K562 (cell line): ENCODE data around the gene MPV17L2. TPM values are rescaled to one million over a fixed set of nuclear protein-coding genes. Genes with fewer than 3 reads are reported as not detected.
A peak's percentile ranks its signal among the peaks of the same experiment; 100 is the strongest.

Source experiments
- BHLHE40 ChIP-seq: IDR thresholded peaks from 2 replicates; pipeline ENCODE4 v1.6.1; 2011; ENCODE audit warnings: low read length, improper control_type of control experiment
- CBX1 ChIP-seq: sonication (generic); IDR thresholded peaks from 2 replicates; pipeline ENCODE4 v1.6.1; 2016; ENCODE audit warnings: antibody characterized with exemption, low read depth, mild to moderate bottlenecking
- CXXC5 ChIP-seq: fragments of 250-450 bp; sonication (Bioruptor Pico); IDR thresholded peaks from 2 replicates; pipeline ENCODE4 v1.8.0; 2022; ENCODE audit warnings: inconsistent platforms, mild to moderate bottlenecking, moderate library complexity
- FUS ChIP-seq: fragments of 200-400 bp; formaldehyde crosslinking; optimal IDR thresholded peaks from 2 replicates; pipeline ENCODE3; 2017; ENCODE audit warnings: low read depth, low read length
- MBD2 ChIP-seq: sonication (generic); IDR thresholded peaks from 2 replicates; pipeline ENCODE4 v1.6.1; 2016; ENCODE audit warnings: low read depth, borderline replicate concordance
- NONO ChIP-seq, 2 experiments: fragments of 200-400 bp in 1 of 2; fragments of 450-650 bp in 1 of 2; formaldehyde crosslinking in 1 of 2; IDR thresholded peaks; 2 replicates each; pipeline ENCODE4 v1.6.1; 2017; ENCODE audit warnings: low read depth in 2 of 2, mild to moderate bottlenecking in 2 of 2, moderate library complexity in 2 of 2, low read length in 1 of 2
- PHF8 ChIP-seq: fragments of 200-600 bp; sonication (generic); IDR thresholded peaks from 2 replicates; pipeline ENCODE4 v1.6.1; 2012; ENCODE audit warnings: mixed run types, mild to moderate bottlenecking, inconsistent platforms, low read length, moderate library complexity, borderline replicate concordance
- SAP30 ChIP-seq: fragments of 200-600 bp; sonication (generic); IDR thresholded peaks from 2 replicates; pipeline ENCODE4 v1.6.1; 2012; ENCODE audit warnings: borderline replicate concordance, low read depth, mild to moderate bottlenecking, moderate library complexity, low read length, control low read depth, inconsistent platforms; ENCODE audit not compliant: insufficient read depth, poor library complexity, severe bottlenecking
- TCF3 ChIP-seq: sonication (generic); formaldehyde crosslinking; IDR thresholded peaks from 2 replicates; pipeline ENCODE4 v1.4.0; 2020; ENCODE audit warnings: mild to moderate bottlenecking, missing genetic modification reagents
- ZBTB1 ChIP-seq: sonication (generic); formaldehyde crosslinking; IDR thresholded peaks from 2 replicates; pipeline ENCODE4 v1.8.1; 2023; ENCODE audit warnings: missing genetic modification reagents, low read depth, mild to moderate bottlenecking, borderline replicate concordance
- ZNF79 ChIP-seq: fragments of 250-450 bp; sonication (Bioruptor Pico); IDR thresholded peaks from 2 replicates; pipeline ENCODE4 v1.4.0; 2020; ENCODE audit warnings: low read depth, mild to moderate bottlenecking, moderate library complexity
- polyA plus RNA-seq, 8 experiments: library from polyadenylated mRNA; depleted of rRNA in 4 of 8; stranded (reverse) in 5 of 8; unstranded in 3 of 8; fragments of >200 nt; fragmentation: Nextera tagmentation in 2 of 8; fragmentation: Illumina TruSeq in 1 of 8; extraction: Ambion mirVana in 2 of 8; extraction: Trizol in 1 of 8; gene quantifications; 2 replicates each; pipeline versions ENCODE4 v1.2.1 to v1.2.3, GENCODE V29; 2011 to 2014; ENCODE audit warnings: inconsistent platforms in 1 of 8, missing spikeins in 1 of 8
- total RNA-seq, 7 experiments: library from RNA; depleted of rRNA in 6 of 7; stranded (reverse); fragments of >200 nt in 6 of 7; fragmentation: Illumina TruSeq in 2 of 7; extraction: Trizol in 2 of 7; gene quantifications; 2 replicates each; pipeline versions ENCODE4 v1.2.1 to v1.2.3, GENCODE V29; 2011 to 2021; ENCODE audit warnings: low replicate concordance in 1 of 7
- TF ChIP-seq, protein P1 (sequence below): fragments of 450-650 bp; IDR thresholded peaks from 2 replicates; pipeline ENCODE4 v1.6.1; 2018; ENCODE audit warnings: mild to moderate bottlenecking, low read depth; ENCODE audit not compliant: partially characterized antibody
- TF ChIP-seq, protein P2 (sequence below), 2 experiments: fragments of 450-650 bp; formaldehyde crosslinking in 1 of 2; IDR thresholded peaks; 2 replicates each; pipeline versions ENCODE4 v1.4.0 to v1.6.1; 2014 to 2020; ENCODE audit warnings: mild to moderate bottlenecking in 2 of 2, borderline replicate concordance in 1 of 2, low read depth in 1 of 2
- TF ChIP-seq, protein P3 (sequence below): fragments of 450-650 bp; formaldehyde crosslinking; IDR thresholded peaks from 2 replicates; pipeline ENCODE4 v1.4.0; 2020; ENCODE audit warnings: mild to moderate bottlenecking, moderate library complexity

The MPV17L2 gene
- total and polyA plus RNA-seq, 9 of the 15 experiments (the other 6 are each of a cell fraction or from before 2014, with no cell fraction given): 10.6 to 60.2 (median 28.5) TPM

DNA sequence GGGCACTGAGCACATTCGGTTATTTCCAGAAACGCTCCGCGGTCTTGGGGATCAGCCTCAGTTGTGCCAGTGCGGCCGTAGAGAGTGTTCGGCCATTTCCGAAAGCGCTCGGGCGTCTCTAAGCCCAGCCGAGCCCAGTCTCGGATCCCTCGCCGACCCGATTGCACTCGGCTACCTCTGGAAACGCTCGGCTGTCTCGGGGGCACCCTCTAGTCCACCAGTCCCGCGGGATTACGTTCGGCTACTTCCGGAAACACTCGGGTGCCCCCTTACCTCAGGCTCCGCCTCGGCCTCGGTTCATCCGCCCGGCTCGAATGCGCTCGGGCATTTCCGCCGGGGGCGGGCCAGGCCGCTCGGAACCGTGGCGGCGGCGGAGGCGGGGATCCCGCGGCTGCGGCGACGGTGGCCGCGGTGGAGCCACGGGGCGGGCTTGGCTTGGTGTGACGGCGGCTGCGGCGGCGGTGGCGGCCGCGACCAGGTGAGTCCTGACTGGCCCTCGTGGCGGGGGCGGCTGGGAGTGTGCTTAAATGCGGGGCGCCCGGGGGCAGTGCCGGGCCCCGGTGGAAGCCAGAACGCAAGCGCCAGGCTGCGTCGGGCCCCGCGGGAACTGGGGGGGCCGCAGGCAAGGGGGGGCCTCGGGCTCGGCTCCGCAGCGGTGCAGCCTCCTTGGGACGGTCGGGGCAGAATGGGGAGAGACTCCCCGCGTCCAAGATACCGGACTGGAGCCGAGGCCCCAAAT lies 40.0 kb upstream of the MPV17L2 start, which contains the start of gene PIK3R2 (continued):
- TF ChIP-seq MBD2 (0 out of 2 replicates have a peak, but pooled peaks have one; percentile 11), ZNF79 (CRISPR knock-in tag) (no peak), BHLHE40 (peak; percentile 41; the same call in 1 of the 2 replicates), NONO (IDR thresholded peaks at IDR 0.05; ENCODE audit: low read depth in 2 of 2, low read length in 1 of 2) (peak; percentile 66 to 84; a peak in 3 of 4 replicates), CBX1 (peak; percentile 81; the same call in 1 of the 2 replicates), SAP30 (peak; percentile 24), TCF3 (CRISPR knock-in tag) (peak; percentile 0; the same call in 1 of the 2 replicates), PHF8 (peak; percentile 80; the same call in 1 of the 2 replicates), ZBTB1 (peak; percentile 99), CXXC5 (CRISPR knock-in tag) (peak; percentile 86), FUS (peak; percentile 90)
- TF ChIP-seq, protein P1, sequence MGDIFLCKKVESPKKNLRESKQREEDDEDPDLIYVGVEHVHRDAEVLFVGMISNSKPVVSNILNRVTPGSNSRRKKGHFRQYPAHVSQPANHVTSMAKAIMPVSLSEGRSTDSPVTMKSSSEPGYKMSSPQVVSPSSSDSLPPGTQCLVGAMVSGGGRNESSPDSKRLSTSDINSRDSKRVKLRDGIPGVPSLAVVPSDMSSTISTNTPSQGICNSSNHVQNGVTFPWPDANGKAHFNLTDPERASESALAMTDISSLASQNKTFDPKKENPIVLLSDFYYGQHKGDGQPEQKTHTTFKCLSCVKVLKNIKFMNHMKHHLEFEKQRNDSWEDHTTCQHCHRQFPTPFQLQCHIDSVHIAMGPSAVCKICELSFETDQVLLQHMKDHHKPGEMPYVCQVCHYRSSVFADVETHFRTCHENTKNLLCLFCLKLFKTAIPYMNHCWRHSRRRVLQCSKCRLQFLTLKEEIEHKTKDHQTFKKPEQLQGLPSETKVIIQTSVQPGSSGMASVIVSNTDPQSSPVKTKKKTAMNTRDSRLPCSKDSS: no peak
- TF ChIP-seq, protein P2, sequence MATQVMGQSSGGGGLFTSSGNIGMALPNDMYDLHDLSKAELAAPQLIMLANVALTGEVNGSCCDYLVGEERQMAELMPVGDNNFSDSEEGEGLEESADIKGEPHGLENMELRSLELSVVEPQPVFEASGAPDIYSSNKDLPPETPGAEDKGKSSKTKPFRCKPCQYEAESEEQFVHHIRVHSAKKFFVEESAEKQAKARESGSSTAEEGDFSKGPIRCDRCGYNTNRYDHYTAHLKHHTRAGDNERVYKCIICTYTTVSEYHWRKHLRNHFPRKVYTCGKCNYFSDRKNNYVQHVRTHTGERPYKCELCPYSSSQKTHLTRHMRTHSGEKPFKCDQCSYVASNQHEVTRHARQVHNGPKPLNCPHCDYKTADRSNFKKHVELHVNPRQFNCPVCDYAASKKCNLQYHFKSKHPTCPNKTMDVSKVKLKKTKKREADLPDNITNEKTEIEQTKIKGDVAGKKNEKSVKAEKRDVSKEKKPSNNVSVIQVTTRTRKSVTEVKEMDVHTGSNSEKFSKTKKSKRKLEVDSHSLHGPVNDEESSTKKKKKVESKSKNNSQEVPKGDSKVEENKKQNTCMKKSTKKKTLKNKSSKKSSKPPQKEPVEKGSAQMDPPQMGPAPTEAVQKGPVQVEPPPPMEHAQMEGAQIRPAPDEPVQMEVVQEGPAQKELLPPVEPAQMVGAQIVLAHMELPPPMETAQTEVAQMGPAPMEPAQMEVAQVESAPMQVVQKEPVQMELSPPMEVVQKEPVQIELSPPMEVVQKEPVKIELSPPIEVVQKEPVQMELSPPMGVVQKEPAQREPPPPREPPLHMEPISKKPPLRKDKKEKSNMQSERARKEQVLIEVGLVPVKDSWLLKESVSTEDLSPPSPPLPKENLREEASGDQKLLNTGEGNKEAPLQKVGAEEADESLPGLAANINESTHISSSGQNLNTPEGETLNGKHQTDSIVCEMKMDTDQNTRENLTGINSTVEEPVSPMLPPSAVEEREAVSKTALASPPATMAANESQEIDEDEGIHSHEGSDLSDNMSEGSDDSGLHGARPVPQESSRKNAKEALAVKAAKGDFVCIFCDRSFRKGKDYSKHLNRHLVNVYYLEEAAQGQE (IDR thresholded peaks at IDR 0.05; ENCODE audit: borderline replicate concordance): peak; percentile 17
- TF ChIP-seq, protein P2 (CRISPR knock-in tag; IDR thresholded peaks at IDR 0.05; ENCODE audit: low read depth): no peak
- TF ChIP-seq, protein P3, sequence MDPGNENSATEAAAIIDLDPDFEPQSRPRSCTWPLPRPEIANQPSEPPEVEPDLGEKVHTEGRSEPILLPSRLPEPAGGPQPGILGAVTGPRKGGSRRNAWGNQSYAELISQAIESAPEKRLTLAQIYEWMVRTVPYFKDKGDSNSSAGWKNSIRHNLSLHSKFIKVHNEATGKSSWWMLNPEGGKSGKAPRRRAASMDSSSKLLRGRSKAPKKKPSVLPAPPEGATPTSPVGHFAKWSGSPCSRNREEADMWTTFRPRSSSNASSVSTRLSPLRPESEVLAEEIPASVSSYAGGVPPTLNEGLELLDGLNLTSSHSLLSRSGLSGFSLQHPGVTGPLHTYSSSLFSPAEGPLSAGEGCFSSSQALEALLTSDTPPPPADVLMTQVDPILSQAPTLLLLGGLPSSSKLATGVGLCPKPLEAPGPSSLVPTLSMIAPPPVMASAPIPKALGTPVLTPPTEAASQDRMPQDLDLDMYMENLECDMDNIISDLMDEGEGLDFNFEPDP: 0 out of 2 replicates have a peak, but pooled peaks have one; percentile 39
